H1 (cell line): ENCODE measurements around the gene EPHA8. TPM values are rescaled to one million over a fixed set of nuclear protein-coding genes. Genes with fewer than 3 reads are reported as not detected.
A peak's percentile ranks its signal among the peaks of the same experiment; 100 is the strongest.

Source experiments
- CTCF ChIA-PET: fragments of 300-600 bp; sonication (Branson Sonifier 250); formaldehyde crosslinking; loops from one replicate; lab custom pipeline; 2021; ENCODE audit not compliant: partially characterized antibody; lab: Charles Lee
- POLR2A ChIA-PET: fragments of 300-600 bp; sonication (Branson Sonifier 250); formaldehyde crosslinking; loops from one replicate; lab custom pipeline; 2021; ENCODE audit warnings: inconsistent platforms; ENCODE audit not compliant: partially characterized antibody; lab: Charles Lee
- DNase-seq, 2 experiments: peaks; one replicate each; pipeline versions ENCODE4 v3.0.0 to v3.0.0-alpha.2; 2010 to 2022; ENCODE audit warnings: low spot score in 2 of 2, low read depth in 1 of 2, mixed read lengths in 1 of 2
- FAIRE-seq: peaks from 2 replicates; lab custom pipeline; 2011; peaks lifted over from hg19 to GRCh38; lab: Jason Lieb, UNC
- H2AFZ ChIP-seq: 2 replicates; pipeline ENCODE4 v1.8.1; 2012; ENCODE audit warnings: low read length, inconsistent platforms
- H2AK5ac ChIP-seq: 2 replicates; pipeline ENCODE4 v1.6.1; 2013; ENCODE audit warnings: low read depth, low read length
- H2BK120ac ChIP-seq: replicated peaks from 2 replicates; pipeline ENCODE3; 2013; ENCODE audit warnings: low read depth, low read length, inconsistent platforms
- H2BK12ac ChIP-seq: 2 replicates; pipeline ENCODE4 v1.6.1; 2013; ENCODE audit warnings: low read depth, low read length
- H2BK15ac ChIP-seq: 2 replicates; pipeline ENCODE4 v1.6.1; 2013; ENCODE audit warnings: low read length
- H2BK20ac ChIP-seq: 2 replicates; pipeline ENCODE4 v1.6.1; 2013; ENCODE audit warnings: low read length
- H2BK5ac ChIP-seq: 2 replicates; pipeline ENCODE4 v1.6.1; 2013; ENCODE audit warnings: low read depth, low read length
- H3K14ac ChIP-seq: 2 replicates; pipeline ENCODE4 v1.6.1; 2013; ENCODE audit warnings: inconsistent platforms; ENCODE audit not compliant: insufficient read length
- H3K18ac ChIP-seq: 2 replicates; pipeline ENCODE4 v1.6.1; 2013; ENCODE audit warnings: low read length; ENCODE audit errors: extremely low read depth
- H3K23ac ChIP-seq: 2 replicates; pipeline ENCODE4 v1.6.1; 2013; ENCODE audit warnings: inconsistent platforms; ENCODE audit not compliant: insufficient read length
- H3K23me2 ChIP-seq: 2 replicates; pipeline ENCODE4 v1.6.1; 2013; ENCODE audit warnings: low read depth, low read length
- H3K27ac ChIP-seq: 2 replicates; pipeline ENCODE4 v1.6.1; 2011; ENCODE audit warnings: low read depth, low read length, inconsistent platforms
- H3K27me3 ChIP-seq, 4 experiments: replicated peaks in 1 of 4; 1 replicate in 1 of 4; 2 replicates in 3 of 4; pipeline versions ENCODE4 v1.6.1 to v1.8.1; 2011 to 2013; ENCODE audit warnings: low read length in 3 of 4, mild to moderate bottlenecking in 3 of 4, inconsistent platforms in 2 of 4, mixed read lengths in 2 of 4, moderate library complexity in 1 of 4; ENCODE audit not compliant: control insufficient read depth in 3 of 4, insufficient read depth in 3 of 4; ENCODE audit errors: extremely low read depth in 1 of 4
- H3K36me3 ChIP-seq, 4 experiments: 2 replicates each; pipeline versions ENCODE4 v1.6.1 to v1.8.1; 2011 to 2013; ENCODE audit warnings: mild to moderate bottlenecking in 4 of 4, low read length in 3 of 4, moderate library complexity in 2 of 4, control low read depth in 1 of 4, inconsistent platforms in 1 of 4; ENCODE audit not compliant: insufficient read depth in 4 of 4, control insufficient read depth in 2 of 4
- H3K4ac ChIP-seq: replicated peaks from 2 replicates; pipeline ENCODE3; 2013; ENCODE audit warnings: low read length, low read depth, mixed read lengths, inconsistent platforms; ENCODE audit not compliant: insufficient read length
- H3K4me1 ChIP-seq, 4 experiments: replicated peaks in 1 of 4; 1 replicate in 1 of 4; 2 replicates in 3 of 4; pipeline versions ENCODE4 v1.6.1 to v1.8.1; 2011 to 2013; ENCODE audit warnings: low read length in 3 of 4, inconsistent platforms in 2 of 4, mixed read lengths in 1 of 4; ENCODE audit not compliant: insufficient read depth in 4 of 4, control insufficient read depth in 3 of 4
- H3K4me2 ChIP-seq, 2 experiments: 2 replicates each; pipeline versions ENCODE4 v1.6.1 to v1.8.1; 2011 to 2013; ENCODE audit warnings: low read depth in 2 of 2, low read length in 2 of 2, control low read depth in 1 of 2, inconsistent platforms in 1 of 2, mild to moderate bottlenecking in 1 of 2; ENCODE audit not compliant: insufficient read depth in 1 of 2
- H3K4me3 ChIP-seq, 4 experiments: fragments of 200-600, 300-600 bp in 1 of 4; sonication (generic), shearing (Covaris generic), sonication (Bioruptor Twin) in 1 of 4; 2 replicates each; pipeline versions ENCODE4 v1.5.1 to v1.8.1; 2011 to 2016; ENCODE audit warnings: low read length in 4 of 4, low read depth in 3 of 4, control low read depth in 2 of 4, inconsistent platforms in 2 of 4, mild to moderate bottlenecking in 2 of 4, mixed read lengths in 1 of 4, moderate library complexity in 1 of 4; ENCODE audit not compliant: insufficient read depth in 2 of 4; ENCODE audit errors: extremely low read depth in 1 of 4
- H3K56ac ChIP-seq: replicated peaks from 2 replicates; pipeline ENCODE3; 2013; ENCODE audit warnings: low read depth, mild to moderate bottlenecking, mixed read lengths, low read length, inconsistent platforms; ENCODE audit not compliant: insufficient read length
- H3K79me1 ChIP-seq: 2 replicates; pipeline ENCODE4 v1.6.1; 2013; ENCODE audit warnings: low read depth, low read length, control low read depth
- H3K79me2 ChIP-seq, 2 experiments: 2 replicates each; pipeline versions ENCODE4 v1.6.1 to v1.8.1; 2012 to 2013; ENCODE audit warnings: low read length in 2 of 2, mild to moderate bottlenecking in 2 of 2, inconsistent platforms in 1 of 2; ENCODE audit not compliant: insufficient read depth in 2 of 2, control insufficient read depth in 1 of 2
- H3K9ac ChIP-seq, 4 experiments: replicated peaks in 1 of 4; 1 replicate in 1 of 4; 2 replicates in 3 of 4; pipeline versions ENCODE4 v1.6.1 to v1.8.1; 2011 to 2013; ENCODE audit warnings: low read depth in 3 of 4, low read length in 3 of 4, control low read depth in 2 of 4, mild to moderate bottlenecking in 2 of 4, moderate library complexity in 2 of 4, inconsistent platforms in 1 of 4; ENCODE audit errors: extremely low read depth in 1 of 4
- H3K9me3 ChIP-seq, 2 experiments: 2 replicates each; pipeline versions ENCODE4 v1.6.1 to v1.8.1; 2012 to 2013; ENCODE audit warnings: mild to moderate bottlenecking in 2 of 2, moderate library complexity in 2 of 2, control low read depth in 1 of 2, inconsistent platforms in 1 of 2, low read depth in 1 of 2, low read length in 1 of 2, mixed read lengths in 1 of 2; ENCODE audit not compliant: insufficient read depth in 2 of 2
- H4K20me1 ChIP-seq, 2 experiments: replicated peaks in 1 of 2; 2 replicates each; pipeline versions ENCODE3 to v1.8.1; 2011 to 2013; ENCODE audit warnings: inconsistent platforms in 2 of 2, low read length in 2 of 2, mild to moderate bottlenecking in 1 of 2; ENCODE audit not compliant: insufficient read depth in 2 of 2, control insufficient read depth in 1 of 2
- H4K5ac ChIP-seq: 2 replicates; pipeline ENCODE4 v1.6.1; 2013; ENCODE audit warnings: low read length, low read depth, mixed read lengths, inconsistent platforms; ENCODE audit not compliant: insufficient read length
- H4K8ac ChIP-seq: 2 replicates; pipeline ENCODE4 v1.8.0; 2013; ENCODE audit warnings: mild to moderate bottlenecking, moderate library complexity, low read length, inconsistent platforms; ENCODE audit not compliant: insufficient read depth; ENCODE audit errors: extremely low read depth
- H4K91ac ChIP-seq: replicated peaks from 2 replicates; pipeline ENCODE3; 2013; ENCODE audit warnings: low read length, mixed read lengths, inconsistent platforms; ENCODE audit not compliant: insufficient read length
- BCL11A ChIP-seq, 2 experiments: IDR thresholded peaks; one replicate each; pipeline ENCODE4 v1.6.1; 2011; ENCODE audit warnings: low read depth in 2 of 2, low read length in 2 of 2, mild to moderate bottlenecking in 2 of 2
- CBX5 ChIP-seq: fragments of 300-800, 300-1000 bp; sonication (generic); IDR thresholded peaks from 2 replicates; pipeline ENCODE4 v1.7.1; 2016; ENCODE audit warnings: antibody characterized with exemption, low read length, low read depth
- EP300 ChIP-seq, 2 experiments: IDR thresholded peaks; 1 replicate in 1 of 2; 2 replicates in 1 of 2; pipeline ENCODE4 v1.6.1; 2011 to 2012; ENCODE audit warnings: low read depth in 2 of 2, low read length in 2 of 2, mild to moderate bottlenecking in 2 of 2, borderline replicate concordance in 1 of 2, inconsistent platforms in 1 of 2, moderate library complexity in 1 of 2
- KDM5A ChIP-seq: fragments of 200-600 bp; IDR thresholded peaks from 2 replicates; pipeline ENCODE4 v1.7.1; 2012; ENCODE audit warnings: mild to moderate bottlenecking, low read length, inconsistent platforms, mixed read lengths
- POLR2AphosphoS5 ChIP-seq: IDR thresholded peaks from 2 replicates; pipeline ENCODE4 v1.6.1; 2011; ENCODE audit warnings: low read depth, low read length
- SP1 ChIP-seq: IDR thresholded peaks from 2 replicates; pipeline ENCODE4 v1.6.1; 2011; ENCODE audit warnings: low read depth, low read length
- TBP ChIP-seq: IDR thresholded peaks from 2 replicates; pipeline ENCODE4 v1.6.1; 2011; ENCODE audit warnings: low read depth, low read length, improper control_type of control experiment
- TEAD4 ChIP-seq: IDR thresholded peaks from 2 replicates; pipeline ENCODE4 v1.6.1; 2012; ENCODE audit warnings: low read depth, low read length, inconsistent platforms, mixed read lengths
- YY1 ChIP-seq: IDR thresholded peaks from 2 replicates; pipeline ENCODE4 v1.6.1; 2011; ENCODE audit warnings: low read depth, mild to moderate bottlenecking, low read length
- WGBS, 2 experiments: shearing (Covaris generic) in 1 of 2; methylation state at CpG; one replicate each; pipeline versions ENCODE4 v1.1.6 to v1.1.7; 2013 to 2015; ENCODE audit warnings: low lambda C conversion rate in 2 of 2, mixed read lengths in 2 of 2, inconsistent platforms in 1 of 2, low coverage in 1 of 2, missing lambda C conversion rate in 1 of 2; ENCODE audit not compliant: insufficient replicate concordance in 2 of 2, insufficient coverage in 1 of 2, insufficient read length in 1 of 2; ENCODE audit errors: extremely low coverage in 1 of 2, missing lambda C conversion rate in 1 of 2; 5-methylcytosine and 5-hydroxymethylcytosine counted together
- polyA plus RNA-seq, 7 experiments: library from polyadenylated mRNA; depleted of rRNA in 3 of 7; stranded (reverse) in 5 of 7; unstranded in 2 of 7; fragments of >200 nt in 5 of 7; fragments of 200-250 nt in 2 of 7; gene quantifications; 1 replicate in 5 of 7; 2 replicates in 1 of 7; 4 replicates in 1 of 7; pipeline versions ENCODE4 v1.2.1 to v1.2.3, GENCODE V29; 2011 to 2013; ENCODE audit warnings: missing spikeins in 2 of 7, mixed read lengths in 2 of 7
- total RNA-seq: library from RNA; stranded (reverse); fragmentation: NEBNext Ultra II Directional; extraction: Animal tissue kit (Norgen Biotek cat#: 25700); gene quantifications from 2 replicates; pipeline ENCODE4 v1.2.1, GENCODE V29; 2021

The EPHA8 gene
- total and polyA plus RNA-seq, 2 of the 8 experiments (the other 6 are each of a cell fraction or from before 2014, with no cell fraction given), result 4.0 to 8.4 TPM

GRCh38 chr1:22582661-22583635, 19.7 kb downstream of the EPHA8 start:
- no peaks in the 10 kb centered on the region for H3K4me1 ChIP-seq
- no peaks in the 10 kb centered on the region for H3K27me3 ChIP-seq
- CTCF ChIA-PET, result interaction anchor here (0.5 to 3.9 kb wide), 4 partner anchors 30 to 1886 kb away, joined by 3 to 17 read pairs (median 10); no protein-coding TSS in a partner anchor
- H2BK20ac ChIP-seq, result no peak overlapping the region
- no peak overlapping the region for H3K27ac ChIP-seq
- FAIRE-seq, result no peak
- no peak overlapping the region for H3K4ac ChIP-seq
- no peak overlapping the region for H3K23ac ChIP-seq
- H3K9ac ChIP-seq, result no peak overlapping the region
- no peak overlapping the region for H3K56ac ChIP-seq
- no peak overlapping the region for H2AFZ ChIP-seq
- peaks cover 0 to 8% of the 10 kb centered on the region in 2 experiments; a peak in 2 of 4 replicates for H3K79me2 ChIP-seq
- peak overlapping the region; percentile 47; the same call in 1 of the 2 replicates for H4K8ac ChIP-seq
- peaks cover 0 to 8% (median 0%) of the 10 kb centered on the region in 4 experiments; a peak in 1 of 8 replicates for H3K36me3 ChIP-seq
- H2BK12ac ChIP-seq, result no peak overlapping the region
- H3K14ac ChIP-seq, result no peak overlapping the region
- H2BK15ac ChIP-seq, result no peak overlapping the region
- POLR2A ChIA-PET, result interaction anchor here (1.0 to 1.2 kb wide), 2 partner anchors 10 to 29 kb away, joined by 3 to 4 read pairs; no protein-coding TSS in a partner anchor
- H4K20me1 ChIP-seq, result peaks cover 0 to 13% of the 10 kb centered on the region in 2 experiments
- no peak overlapping the region for H2BK120ac ChIP-seq
- H3K23me2 ChIP-seq, result peaks cover 5% of the 10 kb centered on the region; the same call in 1 of the 2 replicates
- H3K9me3 ChIP-seq, result peaks cover 12 to 13% of the 10 kb centered on the region in 2 experiments
- no peaks in the 10 kb centered on the region; the same call in 1 of the 2 replicates for H3K79me1 ChIP-seq
- DNase-seq, result no peak
- H2BK5ac ChIP-seq, result no peak overlapping the region
- no peak overlapping the region for H3K4me2 ChIP-seq
- TF ChIP-seq BCL11A (IDR thresholded peaks at IDR 0.05; ENCODE audit: low read depth in 2 of 2, low read length in 2 of 2), result no peak
- no peak for TF ChIP-seq KDM5A
- no peak for TF ChIP-seq TEAD4
- no peak for TF ChIP-seq TBP
- no peak for TF ChIP-seq CBX5
- TF ChIP-seq EP300 (IDR thresholded peaks at IDR 0.05; ENCODE audit: borderline replicate concordance in 1 of 2, low read depth in 2 of 2, low read length in 2 of 2), result no peak
- TF ChIP-seq SP1, result no peak
- TF ChIP-seq YY1, result no peak
- TF ChIP-seq POLR2AphosphoS5, result no peak
- no peak overlapping the region for H4K5ac ChIP-seq
- WGBS, 2 experiments, result 88% methylated on average over 29 of the region's 29 CpGs; no CpG with 5 or more reads in 1 of the 2 experiments
- H3K18ac ChIP-seq, result no peak overlapping the region
- no peak overlapping the region for H4K91ac ChIP-seq
- H2AK5ac ChIP-seq, result no peak overlapping the region
- no peak overlapping the region for H3K4me3 ChIP-seq
